ENCODE data around the gene MAGEC3. TPM values are rescaled to one million over a fixed set of nuclear protein-coding genes. Genes with fewer than 3 reads are reported as not detected.

MAGEC3 gene
- total RNA-seq = not detected
- long read RNA-seq, donor 1 = 0 reads
- long read RNA-seq, donor 2 = 0 reads

DNA sequence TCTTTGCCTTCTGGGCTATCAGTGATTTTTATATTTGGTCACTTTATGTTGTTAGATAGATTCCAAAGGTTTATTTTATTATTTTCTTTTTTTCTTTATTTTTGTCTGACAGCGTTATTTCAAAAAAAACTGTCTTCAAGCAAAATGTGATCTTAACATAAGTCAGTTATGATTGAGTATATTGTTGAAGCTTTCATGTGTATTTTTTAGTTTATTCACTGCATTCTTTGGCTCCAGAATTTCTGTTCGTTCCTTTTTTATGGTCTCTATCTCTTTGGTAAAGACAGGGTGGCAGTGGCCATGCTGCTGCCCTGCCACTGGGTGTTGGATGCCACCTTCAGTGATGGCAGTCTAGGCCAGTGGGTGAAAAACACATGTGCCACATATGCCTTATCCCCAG is at the start of gene MAGEC3:
Gene MAGEC3, plus strand, starts transcription at position 301 of the 400 bp plus-strand sequence. Its CDS starts 0 bp downstream, at position 301.
- TF ChIP-seq, protein P1, sequence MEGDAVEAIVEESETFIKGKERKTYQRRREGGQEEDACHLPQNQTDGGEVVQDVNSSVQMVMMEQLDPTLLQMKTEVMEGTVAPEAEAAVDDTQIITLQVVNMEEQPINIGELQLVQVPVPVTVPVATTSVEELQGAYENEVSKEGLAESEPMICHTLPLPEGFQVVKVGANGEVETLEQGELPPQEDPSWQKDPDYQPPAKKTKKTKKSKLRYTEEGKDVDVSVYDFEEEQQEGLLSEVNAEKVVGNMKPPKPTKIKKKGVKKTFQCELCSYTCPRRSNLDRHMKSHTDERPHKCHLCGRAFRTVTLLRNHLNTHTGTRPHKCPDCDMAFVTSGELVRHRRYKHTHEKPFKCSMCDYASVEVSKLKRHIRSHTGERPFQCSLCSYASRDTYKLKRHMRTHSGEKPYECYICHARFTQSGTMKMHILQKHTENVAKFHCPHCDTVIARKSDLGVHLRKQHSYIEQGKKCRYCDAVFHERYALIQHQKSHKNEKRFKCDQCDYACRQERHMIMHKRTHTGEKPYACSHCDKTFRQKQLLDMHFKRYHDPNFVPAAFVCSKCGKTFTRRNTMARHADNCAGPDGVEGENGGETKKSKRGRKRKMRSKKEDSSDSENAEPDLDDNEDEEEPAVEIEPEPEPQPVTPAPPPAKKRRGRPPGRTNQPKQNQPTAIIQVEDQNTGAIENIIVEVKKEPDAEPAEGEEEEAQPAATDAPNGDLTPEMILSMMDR (IDR thresholded peaks at IDR 0.05) = no peak
- H3K36me3 ChIP-seq (ENCODE audit: low read depth) = no peaks in the 10 kb centered on the region
- H3K4me3 ChIP-seq = no peak within 1 kb of the TSS
- ATAC-seq (no peak), DNase-seq (no peak)
- H3K4me1 ChIP-seq (ENCODE audit: low read depth) = no peaks in the 10 kb centered on the region
- intact Hi-C loops (cut with DNase I, micrococcal nuclease) = no loop called here
- H3K9me3 ChIP-seq = peaks cover 7% of the 10 kb centered on the region

DNA sequence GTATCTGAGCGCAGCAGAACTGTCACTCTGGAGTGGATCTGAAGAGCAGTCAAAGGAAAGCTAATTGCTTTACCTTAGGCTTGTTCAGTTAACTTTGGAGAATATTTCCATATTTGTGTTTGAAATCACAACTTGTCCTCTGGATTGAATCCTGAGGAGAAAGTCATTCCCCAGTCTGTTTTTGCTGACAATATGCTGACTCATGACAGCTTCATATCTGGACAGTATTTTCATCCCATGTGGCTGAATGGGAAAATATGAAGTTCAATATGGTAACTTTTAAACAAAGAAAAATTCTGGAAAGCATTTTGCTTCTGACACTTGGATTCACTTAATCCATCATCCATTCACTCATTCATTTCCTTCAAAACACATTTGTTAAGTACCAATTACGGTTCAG is 46.3 kb upstream of the MAGEC3 start:
- TF ChIP-seq, protein P1 (IDR thresholded peaks at IDR 0.05) = no peak
- intact Hi-C loops (cut with DNase I, micrococcal nuclease) = no loop called here
- Histone ChIP-seq H3K4me3 (no peak overlapping the region), H3K4me1 (ENCODE audit: low read depth) (no peaks in the 10 kb centered on the region), H3K9me3 (no peaks in the 10 kb centered on the region), H3K36me3 (ENCODE audit: low read depth) (no peaks in the 10 kb centered on the region)
- DNase-seq (no peak), ATAC-seq (no peak)

- ATAC-seq = no peak
- TF ChIP-seq, protein P1 (IDR thresholded peaks at IDR 0.05) = no peak
- intact Hi-C loops (cut with DNase I, micrococcal nuclease) = no loop called here
These were observed 26.7 kb upstream of the MAGEC3 start for GRCh38 chrX:141811438-141811837.

DNA sequence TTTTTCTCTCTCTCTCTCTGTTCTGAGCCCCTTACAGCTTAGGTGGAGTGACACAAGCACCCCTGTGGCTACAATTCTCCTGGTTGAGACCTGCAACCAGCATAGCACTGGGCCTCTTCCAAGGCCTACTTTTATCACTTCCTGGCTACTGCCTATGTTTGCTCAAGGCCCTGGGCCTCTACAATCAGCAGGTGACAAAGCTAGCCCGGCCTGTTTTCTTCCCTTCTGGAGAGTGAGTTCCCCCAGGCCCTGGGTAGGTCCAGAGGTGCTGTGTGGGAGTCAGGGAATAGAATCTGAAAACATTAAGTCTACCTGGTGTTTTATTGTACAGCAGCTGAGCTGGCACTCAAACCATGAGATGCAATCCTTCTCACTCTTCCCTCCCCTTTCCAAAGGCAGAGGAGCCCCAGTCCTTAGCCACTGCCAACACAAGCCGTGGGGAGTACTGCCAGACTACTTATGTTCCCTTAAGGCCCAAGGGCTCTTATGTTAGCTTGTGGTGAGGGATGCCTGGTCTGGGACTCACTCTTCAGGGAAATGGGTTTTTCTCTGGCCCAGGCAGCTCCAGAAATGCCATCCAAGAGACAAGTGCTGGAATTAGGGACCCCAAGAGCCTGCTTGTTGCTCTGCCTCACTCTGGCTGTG is 23.8 kb upstream of the MAGEC3 start:
- Histone ChIP-seq H3K36me3 (ENCODE audit: low read depth) (no peaks in the 10 kb centered on the region), H3K4me3 (no peak overlapping the region), H3K4me1 (ENCODE audit: low read depth) (no peaks in the 10 kb centered on the region), H3K9me3 (peaks cover 10% of the 10 kb centered on the region)
- intact Hi-C loops (cut with DNase I, micrococcal nuclease) = no loop called here
- no peak for ATAC-seq
- no peak for DNase-seq
- TF ChIP-seq, protein P1 (IDR thresholded peaks at IDR 0.05) = no peak

More at GRCh38 chrX:141811438-141811837, 26.7 kb upstream of the MAGEC3 start:
- no peak for DNase-seq
- H3K4me3 ChIP-seq = no peak overlapping the region
- H3K36me3 ChIP-seq (ENCODE audit: low read depth) = no peaks in the 10 kb centered on the region
- peaks cover 10% of the 10 kb centered on the region for H3K9me3 ChIP-seq
- no peaks in the 10 kb centered on the region for H3K4me1 ChIP-seq (ENCODE audit: low read depth)

GRCh38 chrX:141815904-141816303 is 22.2 kb upstream of the MAGEC3 start:
- Histone ChIP-seq H3K4me3 (no peak overlapping the region), H3K36me3 (ENCODE audit: low read depth) (no peaks in the 10 kb centered on the region), H3K4me1 (ENCODE audit: low read depth) (no peaks in the 10 kb centered on the region), H3K9me3 (peaks cover 10% of the 10 kb centered on the region)
- TF ChIP-seq, protein P1 (IDR thresholded peaks at IDR 0.05) = no peak
- ATAC-seq = no peak
- no peak for DNase-seq
- intact Hi-C loops (cut with DNase I, micrococcal nuclease) = no loop called here
